ENCODE results near the gene RAD51B.

The RAD51B gene

GRCh38 chr14:67850066-67850830 is 30.7 kb downstream of the RAD51B start:
- no peak overlapping the region for H3K27ac ChIP-seq (ENCODE audit: low read length)
- H3K9ac ChIP-seq (ENCODE audit: low read length): no peak overlapping the region
- H2AFZ ChIP-seq (ENCODE audit: low read length): no peak overlapping the region
- H3K4me3 ChIP-seq (ENCODE audit: low read length): no peak overlapping the region
- no peak for TF ChIP-seq EZH2phosphoT487 (IDR thresholded peaks at IDR 0.05; ENCODE audit: low read length)
- no peak for TF ChIP-seq EZH2 (optimal IDR thresholded peaks at IDR 0.05; ENCODE audit: low read depth, low read length)
- no peak for TF ChIP-seq CTCF (IDR thresholded peaks at IDR 0.05; ENCODE audit: low read length)
- no peaks in the 10 kb centered on the region for H3K9me2 ChIP-seq (replicated peaks; ENCODE audit: insufficient read depth, low read length)
- no peaks in the 10 kb centered on the region for H4K20me1 ChIP-seq (ENCODE audit: insufficient read depth, low read length)
- no peaks in the 10 kb centered on the region for H3K27me3 ChIP-seq (replicated peaks; ENCODE audit: insufficient read depth, low read length)
- no peak for DNase-seq
- H3K79me2 ChIP-seq (ENCODE audit: low read length): no peaks in the 10 kb centered on the region
- H3F3A ChIP-seq (ENCODE audit: insufficient read depth, low read length): no peaks in the 10 kb centered on the region
- H3K4me2 ChIP-seq (ENCODE audit: low read depth, low read length): no peak overlapping the region
- no peaks in the 10 kb centered on the region for H3K9me3 ChIP-seq (replicated peaks; ENCODE audit: insufficient read depth, low read length)
- H3K4me1 ChIP-seq (ENCODE audit: low read length): no peaks in the 10 kb centered on the region
- H3K36me3 ChIP-seq (replicated peaks; ENCODE audit: insufficient read depth, low read length): no peaks in the 10 kb centered on the region

- no peak for DNase-seq
- Histone ChIP-seq H3K36me3 (replicated peaks; ENCODE audit: insufficient read depth, low read length) (no peaks in the 10 kb centered on the region), H4K20me1 (ENCODE audit: insufficient read depth, low read length) (no peaks in the 10 kb centered on the region), H3K4me3 (ENCODE audit: low read length) (no peak overlapping the region), H3K27me3 (replicated peaks; ENCODE audit: insufficient read depth, low read length) (no peaks in the 10 kb centered on the region), H2AFZ (ENCODE audit: low read length) (no peak overlapping the region), H3K4me2 (ENCODE audit: low read depth, low read length) (no peak overlapping the region), H3K9me2 (replicated peaks; ENCODE audit: insufficient read depth, low read length) (no peaks in the 10 kb centered on the region), H3K27ac (ENCODE audit: low read length) (no peak overlapping the region), H3K79me2 (ENCODE audit: low read length) (no peaks in the 10 kb centered on the region), H3K9ac (ENCODE audit: low read length) (no peak overlapping the region), H3K9me3 (replicated peaks; ENCODE audit: insufficient read depth, low read length) (no peaks in the 10 kb centered on the region), H3F3A (ENCODE audit: insufficient read depth, low read length) (no peaks in the 10 kb centered on the region), H3K4me1 (ENCODE audit: low read length) (no peaks in the 10 kb centered on the region)
- TF ChIP-seq CTCF (IDR thresholded peaks at IDR 0.05; ENCODE audit: low read length): no peak
- TF ChIP-seq EZH2 (optimal IDR thresholded peaks at IDR 0.05; ENCODE audit: low read depth, low read length): no peak
- no peak for TF ChIP-seq EZH2phosphoT487 (IDR thresholded peaks at IDR 0.05; ENCODE audit: low read length)
These were observed 32.3 kb downstream of the RAD51B start for GRCh38 chr14:67851785-67852410.

GRCh38 chr14:67852926-67853604 is 33.5 kb downstream of the RAD51B start:
- Histone ChIP-seq H3K4me3 (ENCODE audit: low read length) (no peak overlapping the region), H3K9ac (ENCODE audit: low read length) (no peak overlapping the region), H3K4me1 (ENCODE audit: low read length) (no peaks in the 10 kb centered on the region), H3F3A (ENCODE audit: insufficient read depth, low read length) (no peaks in the 10 kb centered on the region), H3K36me3 (replicated peaks; ENCODE audit: insufficient read depth, low read length) (no peaks in the 10 kb centered on the region), H4K20me1 (ENCODE audit: insufficient read depth, low read length) (no peaks in the 10 kb centered on the region), H3K9me2 (replicated peaks; ENCODE audit: insufficient read depth, low read length) (no peaks in the 10 kb centered on the region), H3K27me3 (replicated peaks; ENCODE audit: insufficient read depth, low read length) (no peaks in the 10 kb centered on the region), H3K27ac (ENCODE audit: low read length) (no peak overlapping the region), H3K9me3 (replicated peaks; ENCODE audit: insufficient read depth, low read length) (no peaks in the 10 kb centered on the region), H2AFZ (ENCODE audit: low read length) (no peak overlapping the region), H3K4me2 (ENCODE audit: low read depth, low read length) (no peak overlapping the region), H3K79me2 (ENCODE audit: low read length) (no peaks in the 10 kb centered on the region)
- DNase-seq: no peak
- TF ChIP-seq EZH2 (optimal IDR thresholded peaks at IDR 0.05; ENCODE audit: low read depth, low read length) (no peak), EZH2phosphoT487 (IDR thresholded peaks at IDR 0.05; ENCODE audit: low read length) (no peak), CTCF (IDR thresholded peaks at IDR 0.05; ENCODE audit: low read length) (no peak)
